ENCODE results near the gene GPR153.

Gene GPR153

GRCh38 chr1:6286266-6286665 lies 25.4 kb upstream of the GPR153 start:
- no peak for DNase-seq

- no peak for DNase-seq
Observed at GRCh38 chr1:6285336-6285735, 24.4 kb upstream of the GPR153 start.

GRCh38 chr1:6282577-6283270 lies 21.8 kb upstream of the GPR153 start:
- DNase-seq, result no peak

- no peak for DNase-seq
Observed at GRCh38 chr1:6281511-6282402, 20.9 kb upstream of the GPR153 start.

GRCh38 chr1:6280761-6281451 lies 20.0 kb upstream of the GPR153 start:
- no peak for DNase-seq

GRCh38 chr1:6279613-6280383 lies 18.9 kb upstream of the GPR153 start:
- no peak for DNase-seq

GRCh38 chr1:6279066-6279465 lies 18.2 kb upstream of the GPR153 start:
- no peak for DNase-seq

GRCh38 chr1:6278263-6278662 lies 17.4 kb upstream of the GPR153 start:
- no peak for DNase-seq

- no peak for DNase-seq
Observed at GRCh38 chr1:6276811-6277555, 16.1 kb upstream of the GPR153 start.

GRCh38 chr1:6275826-6276782 lies 15.2 kb upstream of the GPR153 start:
- DNase-seq, result peak; percentile 90

- DNase-seq, result no peak
Observed at GRCh38 chr1:6274622-6275139, 13.8 kb upstream of the GPR153 start.

GRCh38 chr1:6274102-6274501 lies 13.2 kb upstream of the GPR153 start:
- DNase-seq, result no peak

GRCh38 chr1:6273380-6273891 lies 12.5 kb upstream of the GPR153 start:
- no peak for DNase-seq

GRCh38 chr1:6272868-6273267 lies 12.0 kb upstream of the GPR153 start:
- no peak for DNase-seq

- DNase-seq, result no peak
Observed at GRCh38 chr1:6272452-6272851, 11.6 kb upstream of the GPR153 start.

- DNase-seq, result no peak
Observed at GRCh38 chr1:6271554-6271953, 10.7 kb upstream of the GPR153 start.

GRCh38 chr1:6271006-6271405 lies 10.1 kb upstream of the GPR153 start:
- peak; percentile 73 for DNase-seq

- DNase-seq, result no peak
Observed at GRCh38 chr1:6270401-6270800, 9.5 kb upstream of the GPR153 start.

GRCh38 chr1:6269720-6270400 lies 9.0 kb upstream of the GPR153 start:
- DNase-seq, result peak; percentile 79

- no peak for DNase-seq
Observed at GRCh38 chr1:6269296-6269695, 8.4 kb upstream of the GPR153 start.
